ENCODE results near the gene BEGAIN.

BEGAIN gene

DNA sequence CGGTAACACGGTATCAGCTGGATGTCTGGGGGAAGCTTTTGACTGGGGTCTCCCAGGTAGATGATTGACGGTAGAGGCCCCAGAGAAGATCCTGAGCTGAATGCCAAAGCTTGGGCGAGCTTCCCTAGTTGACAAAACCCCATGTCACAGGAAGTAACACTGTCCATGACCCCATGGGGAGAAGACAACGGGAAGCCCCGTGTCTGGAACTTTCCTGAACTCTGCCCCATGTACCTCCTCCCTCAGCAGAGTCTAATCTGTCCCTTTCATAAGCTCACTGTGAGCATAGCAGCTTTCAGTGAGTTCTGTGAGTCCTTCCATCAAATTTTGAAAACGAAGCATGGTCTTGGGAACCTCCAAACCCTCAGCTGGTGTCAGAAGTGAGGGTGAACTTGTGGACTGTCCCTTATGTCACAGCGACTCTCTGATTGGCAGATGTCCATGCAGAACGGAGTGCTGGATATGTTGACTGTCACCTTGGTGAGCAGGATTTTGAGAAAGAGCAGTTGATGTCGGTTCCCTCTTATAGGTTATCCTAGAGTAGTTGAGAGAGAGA, 29.7 kb upstream of the BEGAIN start:
- H3K27me3 ChIP-seq (ENCODE audit: control insufficient read depth in 1 of 2, insufficient read depth in 2 of 2, low read length in 2 of 2): no peaks in the 10 kb centered on the region
- no peaks in the 10 kb centered on the region for H3K9me3 ChIP-seq (ENCODE audit: control insufficient read depth in 1 of 2, low read length in 2 of 2)
- no peak overlapping the region for H3K9ac ChIP-seq (ENCODE audit: low read depth in 1 of 2, low read length in 2 of 2)
- peaks cover 6 to 11% of the 10 kb centered on the region in 2 donors for H3K4me1 ChIP-seq (ENCODE audit: control insufficient read depth in 1 of 2, insufficient read depth in 2 of 2, low read length in 2 of 2)
- no peaks in the 10 kb centered on the region for H3K36me3 ChIP-seq (ENCODE audit: control insufficient read depth in 1 of 2, insufficient read depth in 2 of 2, low read length in 2 of 2)
- no peak overlapping the region for H3K27ac ChIP-seq (ENCODE audit: low read depth, low read length)
- H3K4me3 ChIP-seq (ENCODE audit: low read depth in 1 of 2, low read length in 2 of 2): no peak overlapping the region

GRCh38 chr14:100615736-100616695, 28.8 kb upstream of the BEGAIN start:
- Histone ChIP-seq H3K9me3 (ENCODE audit: control insufficient read depth in 1 of 2, low read length in 2 of 2) (no peaks in the 10 kb centered on the region), H3K36me3 (ENCODE audit: control insufficient read depth in 1 of 2, insufficient read depth in 2 of 2, low read length in 2 of 2) (no peaks in the 10 kb centered on the region), H3K4me1 (ENCODE audit: control insufficient read depth in 1 of 2, insufficient read depth in 2 of 2, low read length in 2 of 2) (peaks cover 4 to 10% of the 10 kb centered on the region in 2 donors), H3K27me3 (ENCODE audit: control insufficient read depth in 1 of 2, insufficient read depth in 2 of 2, low read length in 2 of 2) (no peaks in the 10 kb centered on the region), H3K27ac (ENCODE audit: low read depth, low read length) (no peak overlapping the region), H3K9ac (ENCODE audit: low read depth in 1 of 2, low read length in 2 of 2) (no peak overlapping the region), H3K4me3 (ENCODE audit: low read depth in 1 of 2, low read length in 2 of 2) (no peak overlapping the region)

- H3K36me3 ChIP-seq (ENCODE audit: control insufficient read depth in 1 of 2, insufficient read depth in 2 of 2, low read length in 2 of 2): no peaks in the 10 kb centered on the region
- peaks cover 4 to 10% of the 10 kb centered on the region in 2 donors for H3K4me1 ChIP-seq (ENCODE audit: control insufficient read depth in 1 of 2, insufficient read depth in 2 of 2, low read length in 2 of 2)
- H3K9ac ChIP-seq (ENCODE audit: low read depth in 1 of 2, low read length in 2 of 2): no peak overlapping the region
- H3K27ac ChIP-seq (ENCODE audit: low read depth, low read length): no peak overlapping the region
- no peak overlapping the region for H3K4me3 ChIP-seq (ENCODE audit: low read depth in 1 of 2, low read length in 2 of 2)
- no peaks in the 10 kb centered on the region for H3K9me3 ChIP-seq (ENCODE audit: control insufficient read depth in 1 of 2, low read length in 2 of 2)
- no peaks in the 10 kb centered on the region for H3K27me3 ChIP-seq (ENCODE audit: control insufficient read depth in 1 of 2, insufficient read depth in 2 of 2, low read length in 2 of 2)
Measured at GRCh38 chr14:100614803-100615202, 27.6 kb upstream of the BEGAIN start.

DNA sequence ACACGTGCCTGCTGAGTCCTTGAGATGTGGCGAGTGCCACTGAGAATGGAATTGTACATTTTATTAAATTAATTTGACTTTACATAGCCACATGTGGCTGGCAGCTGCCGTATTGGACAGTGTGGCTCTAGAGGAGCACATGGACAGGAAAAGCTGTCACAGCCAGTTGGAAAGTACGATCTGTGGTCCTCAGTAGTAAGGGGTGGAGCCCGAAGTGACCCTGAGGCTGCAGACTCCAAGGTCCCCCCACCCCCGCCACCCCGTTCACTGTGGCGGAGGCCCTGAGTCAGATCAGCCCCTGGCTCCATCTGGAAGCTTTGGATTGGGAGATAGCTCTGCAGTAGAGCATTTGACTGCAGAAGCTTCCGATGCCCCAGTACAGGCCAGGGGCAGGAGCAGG, 25.8 kb upstream of the BEGAIN start:
- Histone ChIP-seq H3K4me1 (ENCODE audit: control insufficient read depth in 1 of 2, insufficient read depth in 2 of 2, low read length in 2 of 2) (peaks cover under 1 to 4% of the 10 kb centered on the region in 2 donors), H3K27me3 (ENCODE audit: control insufficient read depth in 1 of 2, insufficient read depth in 2 of 2, low read length in 2 of 2) (no peaks in the 10 kb centered on the region), H3K9ac (ENCODE audit: low read depth in 1 of 2, low read length in 2 of 2) (no peak overlapping the region)

GRCh38 chr14:100611811-100612480, 24.7 kb upstream of the BEGAIN start:
- Histone ChIP-seq H3K4me1 (ENCODE audit: control insufficient read depth in 1 of 2, insufficient read depth in 2 of 2, low read length in 2 of 2) (peaks cover 0 to 4% of the 10 kb centered on the region in 2 donors), H3K4me3 (ENCODE audit: low read depth in 1 of 2, low read length in 2 of 2) (no peak overlapping the region), H3K27me3 (ENCODE audit: control insufficient read depth in 1 of 2, insufficient read depth in 2 of 2, low read length in 2 of 2) (peaks cover 0 to 2% of the 10 kb centered on the region in 2 donors), H3K27ac (ENCODE audit: low read depth, low read length) (no peak overlapping the region), H3K36me3 (ENCODE audit: control insufficient read depth in 1 of 2, insufficient read depth in 2 of 2, low read length in 2 of 2) (no peaks in the 10 kb centered on the region), H3K9ac (ENCODE audit: low read depth in 1 of 2, low read length in 2 of 2) (no peak overlapping the region), H3K9me3 (ENCODE audit: control insufficient read depth in 1 of 2, low read length in 2 of 2) (no peaks in the 10 kb centered on the region)

More for the DNA sequence above, 25.8 kb upstream of the BEGAIN start:
- H3K4me3 ChIP-seq (ENCODE audit: low read depth in 1 of 2, low read length in 2 of 2): no peak overlapping the region
- no peak overlapping the region for H3K27ac ChIP-seq (ENCODE audit: low read depth, low read length)
- no peaks in the 10 kb centered on the region for H3K36me3 ChIP-seq (ENCODE audit: control insufficient read depth in 1 of 2, insufficient read depth in 2 of 2, low read length in 2 of 2)
- no peaks in the 10 kb centered on the region for H3K9me3 ChIP-seq (ENCODE audit: control insufficient read depth in 1 of 2, low read length in 2 of 2)

DNA sequence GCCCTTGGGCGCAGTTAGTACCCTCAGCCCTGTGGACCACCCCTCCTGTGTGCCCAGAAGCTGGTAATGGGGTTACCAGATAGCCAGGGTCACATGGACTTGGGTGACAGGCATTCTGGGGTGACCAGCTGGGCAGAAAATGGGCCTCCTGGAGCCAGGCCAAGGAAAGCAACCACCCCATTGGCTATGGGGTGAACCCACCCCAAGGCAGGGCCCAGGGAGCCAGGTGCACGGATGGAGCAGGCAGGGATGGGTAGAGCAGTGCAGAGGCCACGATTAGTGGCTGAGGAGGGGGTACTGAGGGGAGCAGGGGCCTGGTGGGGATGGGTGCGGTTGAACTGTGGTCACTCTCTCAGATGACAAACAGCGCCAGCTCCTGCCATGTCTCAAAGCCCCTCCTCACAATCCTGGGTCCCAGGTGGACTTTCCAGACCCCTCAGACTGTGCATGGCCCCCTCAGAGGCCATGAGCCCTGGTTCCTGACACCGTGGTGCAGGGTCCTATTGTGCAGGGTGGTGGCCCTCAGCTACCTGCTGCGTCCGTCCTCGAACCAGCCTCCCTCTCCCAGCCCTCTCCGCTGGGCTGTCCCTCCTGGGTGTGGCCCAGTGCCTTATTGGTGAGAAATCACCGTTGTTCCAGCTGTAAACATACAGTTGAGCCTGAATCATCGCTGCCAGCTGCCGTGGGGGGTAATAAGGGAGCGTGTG, 23.4 kb upstream of the BEGAIN start:
- Histone ChIP-seq H3K27me3 (ENCODE audit: control insufficient read depth in 1 of 2, insufficient read depth in 2 of 2, low read length in 2 of 2) (peaks cover 0 to 4% of the 10 kb centered on the region in 2 donors), H3K36me3 (ENCODE audit: control insufficient read depth in 1 of 2, insufficient read depth in 2 of 2, low read length in 2 of 2) (no peaks in the 10 kb centered on the region), H3K27ac (ENCODE audit: low read depth, low read length) (no peak overlapping the region), H3K9ac (ENCODE audit: low read depth in 1 of 2, low read length in 2 of 2) (no peak overlapping the region), H3K4me1 (ENCODE audit: control insufficient read depth in 1 of 2, insufficient read depth in 2 of 2, low read length in 2 of 2) (no peaks in the 10 kb centered on the region), H3K4me3 (ENCODE audit: low read depth in 1 of 2, low read length in 2 of 2) (no peak overlapping the region), H3K9me3 (ENCODE audit: control insufficient read depth in 1 of 2, low read length in 2 of 2) (no peaks in the 10 kb centered on the region)

- H3K27ac ChIP-seq (ENCODE audit: low read depth, low read length): no peak overlapping the region
- peaks cover 0 to 4% of the 10 kb centered on the region in 2 donors for H3K27me3 ChIP-seq (ENCODE audit: control insufficient read depth in 1 of 2, insufficient read depth in 2 of 2, low read length in 2 of 2)
- no peaks in the 10 kb centered on the region for H3K36me3 ChIP-seq (ENCODE audit: control insufficient read depth in 1 of 2, insufficient read depth in 2 of 2, low read length in 2 of 2)
- H3K9ac ChIP-seq (ENCODE audit: low read depth in 1 of 2, low read length in 2 of 2): no peak overlapping the region
- H3K4me1 ChIP-seq (ENCODE audit: control insufficient read depth in 1 of 2, insufficient read depth in 2 of 2, low read length in 2 of 2): no peaks in the 10 kb centered on the region
- H3K4me3 ChIP-seq (ENCODE audit: low read depth in 1 of 2, low read length in 2 of 2): no peak overlapping the region
- H3K9me3 ChIP-seq (ENCODE audit: control insufficient read depth in 1 of 2, low read length in 2 of 2): no peaks in the 10 kb centered on the region
Measured at GRCh38 chr14:100609941-100610391, 22.7 kb upstream of the BEGAIN start.

- no peaks in the 10 kb centered on the region for H3K36me3 ChIP-seq (ENCODE audit: control insufficient read depth in 1 of 2, insufficient read depth in 2 of 2, low read length in 2 of 2)
- H3K27ac ChIP-seq (ENCODE audit: low read depth, low read length): no peak overlapping the region
- peaks cover 0 to 4% of the 10 kb centered on the region in 2 donors for H3K27me3 ChIP-seq (ENCODE audit: control insufficient read depth in 1 of 2, insufficient read depth in 2 of 2, low read length in 2 of 2)
- no peaks in the 10 kb centered on the region for H3K4me1 ChIP-seq (ENCODE audit: control insufficient read depth in 1 of 2, insufficient read depth in 2 of 2, low read length in 2 of 2)
- no peak overlapping the region for H3K4me3 ChIP-seq (ENCODE audit: low read depth in 1 of 2, low read length in 2 of 2)
- no peak overlapping the region for H3K9ac ChIP-seq (ENCODE audit: low read depth in 1 of 2, low read length in 2 of 2)
- H3K9me3 ChIP-seq (ENCODE audit: control insufficient read depth in 1 of 2, low read length in 2 of 2): no peaks in the 10 kb centered on the region
Measured at GRCh38 chr14:100609331-100609870, 22.2 kb upstream of the BEGAIN start.

GRCh38 chr14:100608586-100609330, 21.5 kb upstream of the BEGAIN start:
- H3K27me3 ChIP-seq (ENCODE audit: control insufficient read depth in 1 of 2, insufficient read depth in 2 of 2, low read length in 2 of 2): peaks cover 0 to 4% of the 10 kb centered on the region in 2 donors
- no peaks in the 10 kb centered on the region for H3K9me3 ChIP-seq (ENCODE audit: control insufficient read depth in 1 of 2, low read length in 2 of 2)
- no peak overlapping the region for H3K4me3 ChIP-seq (ENCODE audit: low read depth in 1 of 2, low read length in 2 of 2)
- no peak overlapping the region for H3K27ac ChIP-seq (ENCODE audit: low read depth, low read length)
- H3K36me3 ChIP-seq (ENCODE audit: control insufficient read depth in 1 of 2, insufficient read depth in 2 of 2, low read length in 2 of 2): no peaks in the 10 kb centered on the region
- no peak overlapping the region for H3K9ac ChIP-seq (ENCODE audit: low read depth in 1 of 2, low read length in 2 of 2)
- H3K4me1 ChIP-seq (ENCODE audit: control insufficient read depth in 1 of 2, insufficient read depth in 2 of 2, low read length in 2 of 2): no peaks in the 10 kb centered on the region
